PC-9 (cell line): Measurements from ENCODE around the gene IMMP2L.
A peak's percentile ranks its signal among the peaks of the same experiment; 100 is the strongest.

ENCODE experiments used
- CTCF ChIP-seq: fragments of 200-600 bp; sonication (generic); conservative IDR thresholded peaks from 2 replicates; pipeline ENCODE4 v1.6.1; 2017; ENCODE audit warnings: mixed run types, antibody characterized with exemption, mild to moderate bottlenecking, moderate library complexity
- EZH2 ChIP-seq: fragments of 200-600 bp; sonication (generic); IDR thresholded peaks from 2 replicates; pipeline ENCODE4 v1.8.0; 2017; ENCODE audit warnings: antibody characterized with exemption, low read depth

- TF ChIP-seq CTCF (peak; percentile 50), EZH2 (no peak)
Observed at GRCh38 chr7:111098011-111098925, 464.0 kb downstream of the IMMP2L start.
